HG03108 (cell line): ENCODE data around the gene MYH6.
"Not testable (repeated sequence)": the region's sequence is repeated elsewhere in the genome, so short reads cannot be mapped to it uniquely, and the experiment has no call there.

Source experiments
- ATAC-seq: cut with Tn5 transposase; IDR thresholded peaks from one replicate; pipeline ENCODE4 v1.9.1; 2021; ENCODE audit warnings: moderate library complexity; ENCODE audit not compliant: unreplicated experiment

Gene MYH6

GRCh38 chr14:23436327-23437132 lies 28.5 kb upstream of the MYH6 start:
- ATAC-seq: no peak

DNA sequence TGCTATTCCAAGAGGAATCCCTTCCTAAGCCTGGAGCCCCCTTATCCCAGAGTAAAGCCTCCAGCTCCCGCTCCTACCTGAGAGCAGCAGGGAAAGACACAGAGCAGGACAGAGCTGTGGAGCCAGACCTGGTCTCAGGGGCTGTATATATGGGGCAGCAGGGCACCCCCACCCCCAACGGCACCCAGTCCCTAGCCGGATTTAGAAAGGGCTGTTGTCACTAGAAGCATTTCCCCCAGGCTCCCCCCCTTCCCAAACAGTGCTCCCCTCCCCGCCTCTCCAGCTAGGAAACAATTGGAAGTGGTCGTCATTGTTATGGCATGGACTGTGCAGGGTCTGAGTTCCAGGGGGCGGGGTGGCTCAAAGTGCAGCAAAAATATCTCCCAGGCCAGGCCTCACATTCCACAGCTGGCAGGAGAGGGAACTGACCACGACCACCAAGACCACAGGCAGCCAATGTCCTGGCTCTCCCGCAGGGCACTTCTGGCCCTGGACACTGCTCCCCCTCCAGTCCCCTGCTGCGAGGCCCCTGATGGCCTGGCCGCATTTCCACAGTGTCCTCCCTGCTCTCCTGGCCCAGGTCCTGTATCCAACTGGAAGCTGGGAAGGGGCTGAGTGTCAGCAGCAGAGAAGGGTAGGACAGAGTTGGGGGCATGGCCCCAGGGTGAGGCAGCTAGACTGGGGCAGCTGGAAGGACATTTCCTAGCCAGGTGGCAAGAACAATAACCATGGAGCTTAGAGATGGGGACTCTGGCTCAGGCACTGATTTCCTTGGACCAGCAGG lies 27.7 kb upstream of the MYH6 start, which contains the start of gene MYH7:
TSS of gene MYH7 (minus strand) at position 118 of the 784 bp plus-strand sequence. CDS start 1,928 bp downstream, outside the sequence.
- ATAC-seq: no peak

GRCh38 chr14:23434488-23435222 lies 26.6 kb upstream of the MYH6 start:
- no peak for ATAC-seq

DNA sequence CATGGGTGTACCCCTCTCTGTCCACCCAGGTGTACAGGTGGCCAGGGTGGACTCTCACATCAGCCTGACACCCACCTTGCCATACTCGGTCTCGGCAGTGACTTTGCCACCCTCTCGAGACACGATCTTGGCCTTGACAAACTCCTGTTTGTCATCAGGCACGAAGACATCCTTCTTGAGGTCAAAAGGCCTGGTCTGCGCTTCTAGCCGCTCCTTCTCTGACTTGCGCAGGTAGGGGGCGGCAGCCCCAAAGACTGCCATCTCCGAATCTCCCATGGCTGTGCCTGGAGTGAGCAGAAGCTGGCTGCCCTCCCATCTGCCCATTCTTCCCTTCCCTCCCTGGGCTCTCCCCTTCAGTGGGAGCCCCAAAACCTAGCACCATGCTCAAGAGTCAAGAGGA lies 25.4 kb upstream of the MYH6 start:
- no peak for ATAC-seq

- ATAC-seq: no peak
These were observed 24.9 kb upstream of the MYH6 start for GRCh38 chr14:23432946-23433345.

GRCh38 chr14:23432102-23432925 lies 24.2 kb upstream of the MYH6 start:
- ATAC-seq: no peak

DNA sequence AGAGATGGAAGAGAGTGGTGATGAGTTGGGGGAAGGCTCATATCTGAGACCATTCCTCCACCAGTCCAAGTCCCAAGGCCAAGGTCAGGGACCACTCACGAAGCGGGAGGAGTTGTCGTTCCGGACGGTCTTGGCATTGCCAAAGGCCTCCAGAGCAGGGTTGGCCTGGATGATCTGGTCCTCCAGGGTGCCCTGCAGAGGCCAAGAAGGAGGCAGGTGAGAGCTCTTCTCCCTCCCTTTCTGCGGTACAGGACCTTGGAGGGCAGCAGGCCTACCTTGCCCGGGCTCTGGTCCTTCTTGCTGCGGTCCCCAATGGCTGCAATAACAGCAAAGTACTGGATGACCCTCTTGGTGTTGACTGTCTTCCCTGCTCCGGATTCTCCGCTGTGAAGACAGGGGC lies 23.4 kb upstream of the MYH6 start:
- no peak for ATAC-seq

DNA sequence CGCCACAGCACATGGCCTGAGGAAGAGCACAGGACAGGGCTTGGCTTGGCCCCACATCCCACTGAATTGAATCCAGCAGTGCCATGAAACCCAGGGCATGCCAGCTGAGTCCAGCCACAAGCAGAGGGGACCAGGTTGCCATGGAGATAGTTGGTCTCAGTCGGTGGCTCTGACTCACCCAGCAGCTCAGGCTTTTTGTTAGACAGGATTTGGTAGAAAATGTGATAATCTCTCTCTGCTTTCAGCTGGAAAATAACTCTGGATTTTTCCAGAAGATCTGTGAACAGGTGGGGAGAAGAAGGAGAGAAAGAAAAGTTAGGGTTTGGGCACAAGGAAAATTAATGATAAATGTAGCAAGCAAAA lies 22.6 kb upstream of the MYH6 start:
- ATAC-seq: no peak

DNA sequence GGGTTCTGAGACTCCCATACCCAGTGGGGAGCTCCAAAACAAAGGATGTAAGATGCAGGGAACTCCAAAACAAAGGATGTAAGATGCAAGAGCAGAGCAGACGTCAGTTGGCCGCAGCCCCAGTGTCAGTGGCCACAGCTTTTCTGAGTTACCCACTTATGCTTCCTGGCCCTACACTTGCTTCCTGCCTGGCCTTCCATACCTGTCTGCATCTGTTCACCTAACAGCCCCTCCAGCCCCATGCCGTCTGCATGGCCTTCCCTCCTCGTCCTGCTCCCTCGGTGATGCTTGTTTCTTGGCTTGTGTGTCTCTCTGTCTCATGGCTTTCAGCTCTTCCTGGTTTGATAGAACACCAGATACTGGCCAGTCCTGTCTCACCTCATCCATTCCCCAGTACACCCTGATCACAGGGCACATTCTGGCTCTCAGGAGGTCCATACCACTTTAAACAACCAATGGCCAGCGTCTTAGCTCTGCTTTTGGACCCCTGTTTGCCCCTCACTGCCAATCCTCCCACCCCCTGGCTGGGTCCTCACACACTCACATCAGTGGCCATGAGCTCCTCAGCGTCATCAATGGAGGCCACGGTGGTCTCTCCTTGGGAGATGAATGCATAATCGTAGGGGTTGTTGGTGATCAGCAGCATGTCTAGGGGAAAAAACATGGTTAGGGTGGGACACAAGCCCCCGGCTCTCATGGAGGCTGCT lies 22.1 kb upstream of the MYH6 start:
- no peak for ATAC-seq

GRCh38 chr14:23428686-23429495 lies 20.8 kb upstream of the MYH6 start:
- ATAC-seq: no peak

DNA sequence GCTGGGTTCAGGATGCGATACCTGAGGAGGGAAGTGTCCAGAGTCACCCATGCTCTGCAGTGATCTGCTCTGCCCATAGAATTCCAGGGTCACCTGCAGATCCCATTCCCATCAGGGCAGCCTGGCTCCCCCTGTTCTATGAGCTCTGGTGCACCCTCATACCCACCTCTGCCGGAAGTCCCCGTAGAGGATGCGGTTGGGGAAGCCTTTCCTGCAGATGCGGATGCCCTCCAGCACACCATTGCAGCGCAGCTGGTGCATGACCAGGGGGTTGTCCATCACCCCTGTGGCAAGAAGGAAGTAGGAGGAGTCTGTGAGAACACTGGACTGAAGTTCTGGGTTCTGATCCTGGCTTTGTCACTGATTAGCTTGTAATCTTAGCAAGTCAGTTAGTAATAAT lies 17.7 kb upstream of the MYH6 start:
- not testable (repeated sequence) for ATAC-seq

DNA sequence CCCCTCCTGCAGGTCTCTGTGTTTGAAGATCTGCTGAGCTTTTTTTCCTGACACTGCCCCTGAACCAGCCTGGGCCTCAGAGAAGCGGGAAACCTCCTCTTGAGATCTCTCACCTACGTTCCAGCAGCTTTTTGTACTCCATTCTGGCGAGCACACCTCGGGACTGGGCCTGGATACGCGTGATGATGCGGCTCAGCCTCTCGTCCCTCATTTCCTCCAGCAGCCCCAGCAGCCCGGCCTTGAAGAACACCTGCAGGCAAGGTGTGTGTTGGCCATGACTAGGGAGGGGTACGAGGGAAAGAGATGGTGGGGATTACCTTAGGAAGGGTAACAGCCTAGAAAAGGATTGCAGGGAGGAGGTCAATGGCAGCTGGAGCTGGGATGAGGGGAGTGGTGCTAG lies 17.1 kb upstream of the MYH6 start:
- no peak for ATAC-seq

- no peak for ATAC-seq
These were observed 15.6 kb upstream of the MYH6 start for GRCh38 chr14:23423657-23424056.

DNA sequence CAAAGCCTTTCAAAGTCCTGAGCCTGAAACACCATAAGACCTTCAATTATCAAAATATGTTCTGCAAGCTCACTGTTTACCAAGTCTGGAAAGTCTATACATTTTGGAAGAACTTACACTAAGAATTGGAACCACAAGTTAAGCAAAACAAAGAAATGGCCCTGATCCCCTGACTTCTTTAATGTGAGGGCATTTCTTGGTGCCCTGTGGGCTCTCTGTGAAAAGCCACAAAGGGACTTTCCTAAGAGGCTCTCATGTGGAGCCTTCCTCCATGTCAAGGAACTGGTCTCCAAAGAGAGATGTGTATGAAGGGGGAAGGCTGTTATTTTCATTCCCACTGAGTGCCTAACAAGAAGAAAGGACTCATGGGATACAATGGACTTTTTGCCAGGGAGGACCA lies 13.5 kb upstream of the MYH6 start:
- ATAC-seq: no peak

DNA sequence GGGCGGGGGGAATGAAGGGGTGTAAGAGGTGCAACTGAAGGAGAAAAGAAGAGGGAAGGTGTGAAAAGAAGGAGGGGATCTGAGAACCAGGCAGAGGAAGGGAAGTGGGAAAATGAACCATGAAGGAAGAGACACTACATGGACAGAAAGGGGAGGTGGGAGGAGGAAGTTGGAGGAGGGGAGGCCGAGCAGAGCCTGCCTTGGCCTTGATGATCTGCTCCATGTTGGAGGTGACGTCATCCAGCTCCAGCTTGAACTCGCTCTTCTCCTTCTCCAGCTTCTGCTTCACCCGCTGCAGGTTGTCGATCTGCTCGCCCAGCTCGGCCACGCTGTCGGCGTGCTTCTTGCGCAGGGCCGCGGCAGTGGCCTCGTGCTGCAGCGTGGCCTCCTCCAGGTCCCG lies 11.6 kb upstream of the MYH6 start:
- ATAC-seq: not testable (repeated sequence)

DNA sequence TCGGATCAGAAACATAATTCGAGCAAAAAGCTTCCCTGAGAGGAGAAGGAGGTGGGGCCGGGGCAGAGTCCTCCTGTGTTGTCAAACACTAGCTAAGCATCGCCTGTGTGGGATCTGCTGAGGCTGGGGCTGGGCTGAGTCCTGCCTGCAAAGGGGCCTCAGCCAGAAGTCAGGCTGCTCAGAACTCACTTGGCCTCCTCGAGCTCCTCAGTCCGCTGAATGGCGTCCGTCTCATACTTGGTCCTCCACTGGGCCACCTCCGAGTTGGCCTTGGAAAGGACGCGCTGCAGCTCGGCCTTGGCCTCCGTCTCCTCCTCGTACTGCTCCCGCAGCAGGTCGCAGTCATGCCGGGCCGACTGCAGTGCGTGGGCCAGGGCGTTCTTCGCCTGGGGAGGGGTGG lies 9.9 kb upstream of the MYH6 start:
- ATAC-seq: no peak

GRCh38 chr14:23417269-23417668 lies 9.2 kb upstream of the MYH6 start:
- ATAC-seq: not testable (repeated sequence)

DNA sequence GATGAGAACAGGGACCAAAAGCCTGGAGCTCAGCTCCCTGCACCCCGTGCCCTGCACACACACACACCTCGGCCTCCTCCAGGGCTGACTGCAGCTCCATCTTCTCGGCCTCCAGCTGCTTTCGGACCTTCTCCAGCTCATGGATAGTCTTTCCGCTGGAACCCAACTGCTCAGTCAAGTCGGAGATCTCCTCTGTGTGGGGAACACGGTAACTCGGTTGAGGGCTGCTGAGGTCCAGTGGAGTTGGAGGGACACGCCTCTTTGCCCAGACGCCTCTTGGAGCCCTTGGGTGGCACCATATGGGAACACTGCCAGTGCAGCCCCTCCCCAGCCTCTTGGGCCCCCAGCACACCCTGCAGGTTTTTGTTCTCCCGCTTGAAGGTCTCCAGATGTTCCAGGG lies 8.7 kb upstream of the MYH6 start:
- no peak for ATAC-seq
